SU-DHL-6 (cell line): ENCODE results near the gene DEPDC1B.

Source experiments
- EZH2phosphoT487 ChIP-seq: fragments of 200-600 bp; sonication (generic), shearing (Covaris generic); conservative IDR thresholded peaks from 2 replicates; pipeline ENCODE4 v1.6.1; 2018; ENCODE audit warnings: mild to moderate bottlenecking, antibody characterized with exemption, low read length, moderate library complexity, mixed read lengths
- TF ChIP-seq, protein P1 (sequence below): fragments of 200-600 bp; sonication (generic); IDR thresholded peaks from one replicate; pipeline ENCODE4 v1.5.1; 2017; ENCODE audit warnings: antibody characterized with exemption, mild to moderate bottlenecking, low read length, moderate library complexity; ENCODE audit not compliant: insufficient read depth, poor library complexity, severe bottlenecking

DNA sequence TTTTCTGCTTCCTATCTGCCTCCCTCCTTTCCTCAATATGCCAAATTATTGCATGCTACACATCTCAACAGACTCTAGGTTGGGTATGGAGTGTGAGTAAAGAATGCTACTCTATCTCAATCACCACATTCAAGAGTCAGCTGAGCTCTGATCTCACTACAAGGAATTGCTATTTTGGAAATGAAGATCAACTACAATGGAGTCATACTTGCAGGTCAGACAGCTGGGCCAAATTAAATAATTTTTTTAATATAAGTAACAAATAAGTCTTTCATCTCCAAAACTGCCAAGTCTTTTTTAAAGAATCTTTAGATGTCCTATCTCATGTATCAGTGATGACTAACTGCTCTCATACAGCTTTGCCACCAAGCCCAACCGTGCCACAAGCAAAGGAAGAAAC is 64.0 kb downstream of the DEPDC1B start:
- TF ChIP-seq, protein P1, sequence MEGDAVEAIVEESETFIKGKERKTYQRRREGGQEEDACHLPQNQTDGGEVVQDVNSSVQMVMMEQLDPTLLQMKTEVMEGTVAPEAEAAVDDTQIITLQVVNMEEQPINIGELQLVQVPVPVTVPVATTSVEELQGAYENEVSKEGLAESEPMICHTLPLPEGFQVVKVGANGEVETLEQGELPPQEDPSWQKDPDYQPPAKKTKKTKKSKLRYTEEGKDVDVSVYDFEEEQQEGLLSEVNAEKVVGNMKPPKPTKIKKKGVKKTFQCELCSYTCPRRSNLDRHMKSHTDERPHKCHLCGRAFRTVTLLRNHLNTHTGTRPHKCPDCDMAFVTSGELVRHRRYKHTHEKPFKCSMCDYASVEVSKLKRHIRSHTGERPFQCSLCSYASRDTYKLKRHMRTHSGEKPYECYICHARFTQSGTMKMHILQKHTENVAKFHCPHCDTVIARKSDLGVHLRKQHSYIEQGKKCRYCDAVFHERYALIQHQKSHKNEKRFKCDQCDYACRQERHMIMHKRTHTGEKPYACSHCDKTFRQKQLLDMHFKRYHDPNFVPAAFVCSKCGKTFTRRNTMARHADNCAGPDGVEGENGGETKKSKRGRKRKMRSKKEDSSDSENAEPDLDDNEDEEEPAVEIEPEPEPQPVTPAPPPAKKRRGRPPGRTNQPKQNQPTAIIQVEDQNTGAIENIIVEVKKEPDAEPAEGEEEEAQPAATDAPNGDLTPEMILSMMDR = no peak
- TF ChIP-seq EZH2phosphoT487 = no peak
